Left hindlimb (tissue), 1 donor: ENCODE measurements around the gene SGK1.
"Not testable (repeated sequence)": the region's sequence is repeated elsewhere in the genome, so short reads cannot be mapped to it uniquely, and the experiment has no call there.

Source experiments
- DNase-seq: peaks from one replicate; pipeline ENCODE4 v3.0.0-alpha.2; 2018

The SGK1 gene

DNA sequence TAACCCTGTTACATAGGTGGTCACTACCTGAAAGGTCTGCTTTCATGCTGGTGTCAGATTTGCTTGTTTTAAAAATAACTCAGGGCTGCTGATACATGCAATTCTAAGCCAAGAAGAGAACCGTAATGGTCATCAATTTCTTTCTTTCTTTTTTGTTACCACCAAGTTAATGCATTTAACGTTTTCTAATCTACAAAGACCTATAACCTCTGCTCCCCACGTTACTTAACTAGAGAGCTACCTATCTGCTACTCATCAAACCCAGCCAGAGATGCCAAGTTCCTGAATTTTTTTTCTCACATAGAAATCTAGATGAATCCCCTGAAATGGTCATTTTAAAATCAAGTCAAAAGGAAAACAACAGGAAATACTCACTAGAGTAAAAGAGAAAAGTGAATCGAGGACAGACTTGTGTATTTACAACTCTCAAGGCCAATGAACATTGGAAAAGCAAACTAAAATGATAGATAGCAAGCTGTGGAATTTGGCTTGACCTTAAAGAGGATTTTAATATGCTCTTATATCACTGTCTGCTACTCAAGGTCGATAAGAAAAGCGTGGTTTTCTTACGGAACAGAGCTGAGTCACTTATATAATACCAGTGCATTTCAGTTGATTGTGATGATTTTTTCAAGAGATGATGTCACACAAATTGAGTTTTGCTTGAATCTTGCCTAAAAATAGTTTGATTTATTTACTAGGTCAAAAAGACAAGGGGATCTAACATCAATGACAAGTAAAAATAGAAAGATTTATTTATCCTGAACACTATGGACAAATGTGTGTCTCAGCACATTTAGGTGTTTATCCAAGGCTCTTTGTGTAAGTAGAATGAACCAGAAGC lies 67.9 kb downstream of the SGK1 start:
- DNase-seq, result no peak

DNA sequence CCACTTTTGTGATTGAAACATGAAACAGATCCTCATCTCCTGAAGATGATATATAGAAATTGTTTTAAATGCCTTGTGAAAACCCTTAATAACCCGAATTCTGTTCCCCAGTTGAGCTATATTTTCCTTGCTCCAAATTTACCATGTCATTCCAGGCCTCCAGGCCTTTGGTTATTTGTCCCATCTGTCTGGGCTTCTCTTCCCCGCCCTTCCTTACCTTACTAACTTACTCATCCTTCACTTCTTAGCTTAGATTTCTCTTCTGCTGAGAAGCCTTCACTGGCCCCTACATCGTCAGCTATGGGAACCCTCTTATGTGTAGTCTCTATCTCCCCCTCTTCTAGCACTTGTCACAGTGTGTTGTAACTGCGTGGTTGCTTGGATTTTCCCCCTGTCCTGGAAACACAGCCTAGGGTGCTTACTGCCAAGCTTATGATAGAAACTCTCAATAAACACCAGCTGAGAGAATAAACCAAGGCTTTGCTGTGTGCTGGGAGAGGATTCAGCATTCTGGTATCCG lies 68.6 kb downstream of the SGK1 start:
- DNase-seq, result no peak

DNA sequence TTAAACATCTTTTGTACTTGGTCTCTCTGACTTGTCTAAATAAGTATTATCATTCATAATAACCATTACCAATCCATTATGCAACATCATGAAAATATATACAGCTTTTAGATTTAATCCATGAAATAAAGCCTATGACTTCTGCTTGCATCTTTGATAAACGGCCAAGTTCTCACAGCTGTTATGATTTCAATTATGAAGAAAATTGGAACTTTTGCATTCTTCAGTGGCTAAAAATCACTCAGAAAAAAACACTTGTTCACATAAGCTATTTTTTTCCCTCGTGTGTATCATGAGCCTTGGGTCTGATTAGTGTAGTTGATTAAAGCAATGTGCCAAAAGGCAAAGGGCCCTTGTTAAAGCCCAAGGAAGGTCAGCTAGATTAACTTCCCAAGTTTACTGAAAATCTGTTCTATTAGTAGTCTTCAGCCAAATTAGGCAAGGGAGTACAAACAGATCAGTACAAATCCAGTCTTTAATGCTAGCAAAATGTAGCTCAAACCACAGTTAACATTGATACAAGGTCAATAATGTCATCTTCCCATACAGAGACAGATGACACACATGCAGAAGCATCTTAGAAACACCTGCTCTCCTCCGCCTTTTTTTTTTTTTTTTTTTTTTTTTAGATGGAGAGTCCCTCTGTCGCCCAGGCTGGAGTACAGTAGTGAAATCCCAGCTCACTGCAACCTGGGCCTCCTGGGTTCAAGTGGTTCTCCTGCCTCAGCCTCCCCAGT lies 69.9 kb downstream of the SGK1 start:
- DNase-seq, result no peak

DNA sequence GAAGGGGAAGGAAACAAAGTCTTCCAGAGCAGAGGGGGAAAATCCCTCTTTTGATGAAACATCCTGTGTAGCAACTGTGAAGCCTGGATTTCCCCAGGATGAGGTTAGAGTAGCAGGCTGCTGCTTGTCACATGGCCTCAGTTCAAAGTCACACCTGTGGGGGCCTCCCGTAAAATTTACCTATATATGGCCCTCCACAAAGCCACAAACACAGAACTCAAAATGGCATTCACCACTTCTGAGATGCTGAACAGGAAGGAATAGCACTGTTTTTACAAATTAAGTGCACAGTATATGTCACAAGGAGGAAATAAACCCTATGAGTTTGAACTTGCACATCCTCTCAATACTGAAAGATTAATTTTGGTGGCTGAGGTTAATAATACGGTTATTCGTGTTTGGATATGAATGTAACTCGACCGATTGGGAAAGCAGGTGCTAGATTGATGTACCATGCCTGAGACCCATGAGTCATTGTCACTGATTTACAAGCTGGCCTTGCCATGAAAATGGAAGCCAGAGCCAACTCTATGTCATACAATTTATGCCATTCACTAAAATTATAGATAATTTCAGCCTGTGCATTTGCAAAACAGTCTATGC lies 70.6 kb downstream of the SGK1 start:
- DNase-seq, result no peak

DNA sequence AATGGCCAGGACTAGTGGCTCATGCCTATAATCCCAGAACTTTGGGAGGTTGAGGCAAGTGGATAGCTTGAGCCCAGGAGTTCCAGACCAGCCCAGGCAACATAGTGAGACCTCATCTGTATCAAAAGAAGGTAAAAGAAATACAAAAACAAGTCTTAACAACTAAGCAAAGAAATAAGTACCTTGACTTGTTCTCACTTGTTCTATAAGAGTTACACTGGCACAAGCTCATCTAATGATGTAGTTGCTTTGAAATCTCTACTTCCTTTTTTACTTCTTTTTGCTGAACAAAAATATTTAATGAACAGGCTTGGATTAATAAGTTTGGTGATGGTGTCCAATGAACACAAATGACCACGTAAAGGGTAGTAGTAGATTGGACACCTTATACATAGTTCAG lies 72.2 kb downstream of the SGK1 start:
- no peak for DNase-seq

DNA sequence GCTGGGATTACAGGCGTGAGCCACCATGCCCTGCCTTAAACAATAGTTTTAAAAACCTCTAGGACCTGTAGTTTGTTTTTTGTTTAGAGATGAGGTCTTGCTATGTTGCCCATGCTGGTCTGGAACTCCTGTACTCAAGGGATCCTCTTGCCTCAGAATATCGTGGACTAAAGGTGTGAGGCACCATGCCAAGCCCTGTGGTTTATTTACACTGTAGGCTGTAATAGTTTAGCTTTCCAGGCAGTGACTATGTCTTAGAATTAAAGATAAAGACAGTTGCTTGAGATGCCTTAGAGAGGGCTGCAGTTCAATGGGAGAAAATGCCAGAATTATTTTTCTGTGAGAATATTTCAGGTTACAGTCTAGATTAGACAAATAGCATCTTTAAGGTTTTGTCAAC lies 72.9 kb downstream of the SGK1 start:
- DNase-seq, result no peak

DNA sequence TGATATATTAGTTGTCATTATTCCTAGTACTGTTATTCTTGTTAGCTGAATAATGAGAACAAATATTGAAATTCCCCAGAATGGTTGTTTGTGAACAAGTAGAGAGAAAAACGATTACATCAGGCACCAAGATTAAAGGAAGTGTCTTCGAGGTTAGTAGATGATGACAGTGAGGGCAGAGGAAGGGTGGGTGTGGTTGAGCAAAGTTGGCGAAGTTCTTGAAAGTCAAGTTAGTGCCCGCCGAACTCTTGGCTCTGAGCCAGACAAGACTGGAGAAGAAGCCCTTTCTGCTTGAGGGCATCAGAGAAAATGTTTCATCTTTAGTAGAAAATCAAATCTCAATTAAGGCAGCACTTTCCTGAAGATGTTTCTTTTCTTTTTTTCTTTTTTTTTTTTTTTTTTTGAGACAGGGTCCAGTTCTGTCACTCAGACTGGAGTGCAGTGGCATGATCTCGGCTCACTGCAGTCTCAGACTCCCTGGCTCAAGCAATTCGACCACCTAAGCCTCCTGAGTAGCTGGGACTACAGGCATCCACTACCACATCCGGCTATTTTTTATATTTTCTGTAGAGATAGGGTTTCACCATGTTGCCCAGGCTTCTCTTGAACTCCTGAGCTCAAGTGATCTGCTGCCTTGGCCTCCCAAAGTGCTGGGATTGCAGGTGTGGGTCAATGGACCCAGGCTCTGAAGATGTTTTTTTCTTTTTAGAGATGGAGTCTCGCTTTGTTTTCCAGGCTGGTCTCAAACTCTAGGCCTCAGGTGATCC lies 77.1 kb downstream of the SGK1 start:
- DNase-seq, result no peak

DNA sequence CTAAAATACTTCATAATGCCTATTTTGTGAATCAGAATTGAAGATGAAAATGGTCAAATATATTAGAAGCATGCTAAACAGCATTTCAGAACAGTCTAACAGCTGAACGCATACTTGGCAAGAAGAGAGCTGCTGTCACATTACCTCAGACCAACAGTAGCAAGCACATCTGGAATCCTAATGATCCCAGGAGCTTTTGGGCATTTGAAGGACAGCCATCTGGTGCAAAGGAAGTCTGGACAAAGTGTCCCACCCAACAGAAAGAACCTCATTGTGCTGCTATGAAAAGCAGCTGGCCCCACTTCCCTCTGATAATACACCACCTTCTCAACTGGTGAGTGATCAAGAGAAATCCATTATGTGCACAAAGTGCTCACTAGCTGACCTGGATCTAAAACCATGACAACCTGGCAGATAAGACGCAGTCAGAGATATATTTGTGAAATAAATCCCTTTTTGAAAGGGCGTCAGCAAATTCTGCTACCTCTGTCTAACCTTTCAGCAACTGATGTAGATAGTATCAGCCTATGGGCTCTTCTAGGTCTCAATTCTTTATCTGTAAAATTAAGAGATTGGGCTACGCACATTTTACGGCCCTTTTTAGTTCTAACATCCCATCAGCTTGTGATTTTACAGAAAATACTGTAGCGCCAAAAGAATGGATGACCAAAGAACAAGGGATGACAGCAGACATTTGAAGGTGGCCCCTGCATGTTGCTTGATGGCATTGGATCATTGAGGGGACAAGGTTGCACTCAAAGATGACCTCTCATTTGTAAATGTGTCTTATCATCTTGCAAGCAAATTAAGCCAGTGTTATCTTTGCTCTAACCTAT lies 78.7 kb downstream of the SGK1 start:
- peak; percentile 56 for DNase-seq

DNA sequence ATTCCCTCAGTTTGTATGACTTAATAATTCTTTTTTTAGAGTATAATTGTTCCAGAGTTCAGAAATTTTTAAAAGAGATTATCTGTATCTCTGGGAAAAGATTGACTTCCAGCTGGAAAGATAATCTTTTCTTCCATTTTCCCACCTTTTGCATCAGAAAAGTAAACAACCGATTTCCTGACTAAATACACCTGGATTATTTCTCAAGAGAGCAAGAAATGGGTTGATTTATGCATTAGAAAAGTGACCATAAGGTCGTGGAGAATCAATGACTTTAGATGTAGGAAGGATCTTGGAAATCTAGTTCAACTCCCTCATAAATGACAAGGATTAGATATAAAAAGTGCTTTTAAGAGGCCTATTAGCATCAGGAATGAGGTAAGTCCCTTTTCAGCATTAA lies 79.9 kb downstream of the SGK1 start:
- DNase-seq, result no peak

DNA sequence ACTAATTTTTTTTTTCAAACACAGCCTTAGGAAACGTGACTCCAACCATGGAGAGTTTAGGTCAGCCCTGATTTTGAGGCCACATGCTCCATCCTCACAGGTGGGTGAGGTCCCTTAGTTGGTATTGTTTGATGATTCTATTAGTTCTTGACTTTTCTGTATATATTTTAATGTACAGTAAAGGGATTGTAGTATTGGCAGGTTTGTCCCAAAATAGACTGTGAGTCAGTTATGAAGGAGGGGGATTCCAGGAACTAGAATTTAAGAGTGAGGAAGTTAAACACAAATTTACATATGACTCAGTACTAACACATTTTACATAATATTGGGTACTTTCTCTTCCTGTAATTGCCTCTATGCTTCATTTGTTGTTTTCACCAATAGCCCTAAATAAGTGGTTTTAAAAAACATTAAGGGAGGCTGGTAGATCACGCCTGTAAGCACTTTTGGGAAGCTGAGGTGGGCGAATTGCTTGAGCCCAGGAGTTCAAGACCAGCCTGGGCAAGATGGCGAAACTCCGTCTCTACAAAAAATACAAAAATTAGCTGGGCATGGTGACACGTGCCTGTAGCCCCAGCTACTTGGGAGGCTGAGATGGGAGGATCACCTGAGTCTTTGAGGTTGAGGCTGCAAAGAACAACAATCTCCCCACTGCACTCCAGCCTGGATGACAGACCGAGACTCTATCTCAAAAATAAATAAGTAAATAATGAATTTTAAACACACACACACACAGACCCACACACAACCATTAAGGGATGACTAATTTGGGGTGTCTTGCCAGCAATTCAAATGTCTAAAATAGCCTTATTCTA lies 81.8 kb downstream of the SGK1 start:
- no peak for DNase-seq

DNA sequence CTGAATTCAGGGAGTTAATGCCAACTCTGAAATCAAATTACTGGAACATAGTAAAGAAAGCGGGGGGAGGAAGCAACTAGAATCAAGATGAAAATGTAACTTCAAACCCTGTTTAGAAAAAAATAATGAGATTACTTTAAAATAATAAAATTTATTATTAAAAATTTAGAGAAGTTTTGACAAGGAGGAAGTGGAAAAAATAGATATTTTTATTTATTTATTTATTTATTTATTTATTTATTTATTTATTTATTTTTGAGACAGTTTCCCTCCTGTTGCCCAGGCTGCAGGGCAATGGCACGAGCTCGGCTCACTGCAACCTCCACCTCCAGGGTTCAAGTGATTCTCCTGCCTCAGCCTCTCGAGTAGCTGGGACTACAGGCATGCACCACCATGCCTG lies 82.6 kb downstream of the SGK1 start:
- DNase-seq, result not testable (repeated sequence)

DNA sequence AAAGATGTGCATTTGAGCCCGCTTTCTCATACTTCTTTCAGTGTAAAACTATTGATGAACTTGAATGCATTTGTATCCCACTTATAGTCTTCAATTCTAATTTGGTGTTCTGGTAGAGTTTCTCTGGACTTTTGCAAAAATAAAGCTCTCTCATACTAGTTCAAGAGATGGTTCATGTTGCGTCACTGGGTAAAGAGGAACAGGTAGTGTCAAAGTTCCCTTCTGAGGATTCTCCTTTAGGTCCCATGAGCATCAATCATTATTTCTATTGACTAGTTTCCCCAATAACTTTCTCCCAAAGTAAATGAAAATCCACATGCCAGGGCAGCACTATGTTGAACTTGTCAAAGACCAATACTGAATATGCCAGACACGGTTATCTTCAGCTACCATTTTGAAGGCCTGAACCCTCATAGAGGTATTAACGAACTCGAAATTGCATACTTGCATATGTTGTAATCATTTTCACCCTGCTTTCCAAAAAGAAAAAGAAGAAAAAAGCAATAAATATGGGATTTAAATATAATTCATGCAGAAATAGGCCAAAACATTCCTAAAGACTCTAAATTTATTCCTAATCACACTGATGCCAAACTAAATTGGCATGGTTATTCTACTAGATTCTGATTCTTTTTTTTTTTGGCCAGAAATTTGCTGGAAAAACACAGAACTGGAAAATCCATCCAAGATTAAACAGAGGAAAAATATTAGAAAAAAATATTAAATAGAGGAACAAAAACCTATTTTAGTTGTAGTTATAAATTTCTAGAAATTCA lies 84.5 kb downstream of the SGK1 start:
- DNase-seq, result no peak

DNA sequence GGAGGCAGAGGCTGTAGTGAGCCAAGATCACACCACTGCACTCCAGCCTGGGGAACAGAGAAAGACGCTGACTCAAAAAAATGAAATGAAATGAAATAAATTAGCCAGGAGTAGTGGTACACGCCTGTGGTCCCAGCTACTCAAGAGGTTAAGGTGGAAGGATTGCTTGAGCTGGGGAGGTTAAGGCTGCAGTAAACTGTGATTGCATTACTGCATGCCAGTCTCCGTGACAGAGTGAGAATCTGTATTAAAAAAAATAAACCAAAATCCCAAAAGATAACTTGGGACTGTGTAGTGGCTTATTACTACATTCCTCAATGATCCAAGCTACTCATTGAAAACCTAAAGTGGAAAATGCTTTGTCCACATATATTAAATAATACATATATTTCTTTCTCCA lies 87.0 kb downstream of the SGK1 start:
- no peak for DNase-seq

DNA sequence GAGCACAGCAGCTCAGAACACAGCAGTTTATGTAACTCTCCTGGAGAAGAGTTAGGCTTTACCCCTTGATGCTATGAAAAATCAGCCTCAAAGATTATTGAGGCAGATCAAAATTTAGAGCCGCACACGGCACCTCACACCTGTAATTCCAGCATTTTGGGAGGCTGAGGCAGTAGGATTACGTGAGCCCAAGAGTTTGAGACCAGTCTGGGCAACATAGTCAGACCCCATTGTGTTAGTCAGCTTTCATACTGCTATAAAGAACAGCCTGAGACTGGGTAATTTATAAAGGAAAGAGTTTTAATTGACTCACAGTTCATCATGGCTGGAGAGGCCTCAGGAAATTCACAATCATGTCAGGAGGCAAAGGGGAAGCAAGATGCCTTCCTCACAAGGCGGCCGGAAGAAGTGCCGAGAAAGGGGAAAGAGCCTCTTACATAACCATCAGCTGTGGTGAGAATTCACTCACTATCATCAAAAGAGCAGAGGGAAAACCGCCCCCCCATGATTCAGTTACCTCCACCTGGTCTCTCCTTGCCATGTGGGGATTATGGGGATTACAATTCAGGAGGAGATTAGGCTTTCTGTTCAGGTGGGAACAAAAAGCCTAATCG lies 87.7 kb downstream of the SGK1 start:
- DNase-seq, result peak; percentile 32

DNA sequence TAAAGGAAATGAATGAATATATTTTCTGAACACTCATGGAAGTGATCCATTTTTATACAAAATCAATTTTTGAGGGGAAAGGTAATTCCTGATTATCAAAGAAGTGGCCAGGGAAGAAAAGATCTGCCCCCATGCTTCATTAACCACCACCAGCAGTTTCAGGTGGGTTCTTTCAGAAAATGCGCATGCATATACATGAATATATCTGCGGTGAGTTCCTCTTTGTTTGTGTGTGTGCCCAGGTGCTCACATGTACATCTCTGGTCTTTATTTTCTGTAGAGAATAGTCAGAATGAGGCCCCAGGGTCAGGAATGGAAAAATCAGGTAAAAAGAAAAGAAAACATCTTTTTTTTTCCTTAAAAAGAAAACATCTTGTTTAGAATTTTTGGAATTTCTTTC lies 88.4 kb downstream of the SGK1 start:
- no peak for DNase-seq

DNA sequence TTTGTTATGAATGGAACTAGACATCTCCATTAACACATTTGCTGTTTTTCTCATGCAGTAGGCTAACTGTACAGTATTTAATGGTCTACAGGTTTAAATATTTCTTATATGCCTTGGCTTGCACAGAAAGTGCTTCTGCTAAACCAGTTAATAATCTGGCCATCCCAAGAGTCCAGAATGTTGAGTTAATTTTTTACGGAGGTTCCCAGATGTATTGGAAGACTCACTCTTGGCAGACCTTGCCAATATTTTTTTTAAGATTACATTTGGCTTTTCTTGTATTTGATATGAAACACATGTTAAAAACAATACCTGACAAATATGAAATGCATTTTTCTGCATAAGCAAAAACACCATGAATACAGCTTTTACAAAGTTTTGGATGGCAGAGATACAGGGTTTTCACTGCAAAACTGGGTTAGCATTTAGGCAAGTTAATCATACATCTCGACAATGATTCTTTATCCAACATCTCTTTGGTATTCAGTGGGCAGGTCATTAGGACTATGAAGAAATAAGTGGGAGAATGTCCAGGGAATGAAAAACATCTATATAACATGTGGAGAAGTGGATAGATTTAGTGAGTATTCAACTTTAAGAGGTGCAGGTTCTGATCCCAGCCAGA lies 94.0 kb downstream of the SGK1 start:
- DNase-seq, result no peak

DNA sequence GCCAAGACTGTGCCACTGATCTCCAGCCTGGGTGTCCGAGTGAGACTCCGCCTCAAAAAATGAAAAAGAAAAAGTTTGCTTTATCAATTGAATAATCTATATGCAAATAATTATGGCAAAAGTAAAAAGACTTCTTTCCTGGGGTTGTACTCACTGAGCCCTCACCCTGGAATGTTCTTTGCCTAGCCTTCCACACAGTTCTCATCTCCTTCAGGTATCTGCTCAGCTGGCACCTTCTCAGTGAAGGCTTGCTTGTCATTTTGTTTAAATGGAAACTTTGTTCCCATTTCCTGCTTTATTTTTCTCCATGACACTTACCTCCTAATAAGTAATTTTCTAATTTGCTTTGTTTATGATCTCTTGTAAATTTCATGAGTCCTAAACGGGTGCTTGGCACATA lies 96.7 kb downstream of the SGK1 start:
- DNase-seq, result no peak

DNA sequence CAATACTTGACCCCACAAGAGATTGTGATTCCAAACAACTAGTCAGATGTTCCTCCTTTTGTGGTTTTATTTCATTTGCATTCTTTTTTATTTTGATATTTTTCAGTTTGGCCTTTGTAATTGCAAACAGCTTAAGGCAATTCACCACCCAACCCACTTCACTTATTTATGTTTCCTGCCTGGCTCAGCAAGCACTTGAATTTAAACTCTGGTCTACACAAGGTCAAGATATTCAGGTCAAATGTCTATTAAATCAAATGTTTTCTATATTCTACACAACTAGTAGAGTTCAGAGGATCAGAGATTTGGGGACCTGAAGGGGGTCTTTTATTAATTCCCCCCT lies 100.1 kb downstream of the SGK1 start:
- DNase-seq, result no peak

DNA sequence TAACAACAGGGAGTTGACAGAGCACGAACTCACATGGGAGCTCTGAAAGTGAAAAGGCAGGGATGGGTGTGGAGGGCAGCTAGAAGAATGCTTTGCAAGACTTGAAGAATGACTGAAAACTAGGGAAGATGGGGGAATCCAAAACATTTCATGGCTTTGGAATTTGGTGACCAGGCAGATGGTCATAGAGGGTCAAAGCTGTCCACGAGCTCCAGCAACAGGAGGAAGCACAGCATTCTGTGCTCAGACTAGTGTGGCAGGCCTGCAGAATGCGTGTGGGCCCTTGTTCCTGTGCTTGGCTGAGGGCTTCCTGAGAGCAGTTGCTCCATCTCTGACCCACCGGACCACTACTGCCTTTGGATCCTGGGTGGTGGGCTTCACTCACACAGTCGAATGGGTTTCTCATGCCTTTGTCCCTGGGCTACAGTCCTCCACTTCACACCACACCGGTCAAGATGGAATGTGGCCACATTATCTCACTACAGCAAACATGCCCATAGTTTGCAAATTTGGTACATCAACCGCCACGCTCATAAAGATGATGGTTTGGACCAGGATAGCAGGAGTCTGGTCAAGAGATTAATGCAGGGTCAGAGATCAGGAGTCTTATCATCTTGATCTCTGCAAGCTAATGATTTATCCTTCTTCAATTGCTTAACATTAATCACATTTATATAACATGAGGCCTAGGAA lies 100.7 kb downstream of the SGK1 start:
- no peak for DNase-seq
